ENCODE data around the gene IDUA. TPM values are rescaled to one million over a fixed set of nuclear protein-coding genes. Genes with fewer than 3 reads are reported as not detected.

The IDUA gene
- polyA plus RNA-seq, 2 donors: 10.0 to 17.8 TPM

DNA sequence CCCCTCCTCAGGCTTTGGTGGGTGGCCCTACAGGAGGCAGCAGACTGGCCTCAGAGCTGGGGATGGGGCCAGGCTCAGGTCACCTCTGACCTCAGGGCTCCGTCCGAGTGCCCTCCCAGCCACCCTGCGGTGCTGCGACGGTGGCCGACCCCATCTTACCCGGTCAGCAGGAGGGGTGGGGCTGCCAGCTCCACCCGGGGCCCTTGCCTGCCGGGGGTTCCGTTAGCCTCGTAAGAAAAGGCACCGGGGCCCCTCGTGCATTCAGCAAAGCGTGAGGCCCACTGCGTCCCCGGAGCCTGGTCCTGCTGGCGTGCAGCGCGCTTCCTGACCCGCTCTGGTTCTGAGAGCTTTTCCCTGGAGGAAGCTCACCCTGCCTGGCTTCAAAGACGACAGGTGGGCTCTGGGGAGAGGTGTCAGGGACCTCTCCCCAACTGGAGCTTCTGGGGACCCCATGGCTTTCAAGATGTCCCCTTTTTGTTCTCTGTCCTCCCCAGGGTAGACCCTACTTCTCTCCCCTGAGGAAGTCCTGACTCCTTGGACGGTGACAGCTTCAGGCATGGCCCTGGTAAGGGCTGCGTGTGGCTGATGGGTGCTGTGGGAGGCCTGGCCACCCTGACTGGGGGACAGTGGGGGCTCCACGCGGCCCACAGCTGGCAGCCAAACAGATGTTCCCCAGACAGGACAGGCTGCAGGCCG lies 40.5 kb downstream of the IDUA start:
- Histone ChIP-seq H3K27ac (ENCODE audit: low read depth in 2 of 2, low read length in 1 of 2) (no peak overlapping the region), H3K27me3 (ENCODE audit: control insufficient read depth in 1 of 2, insufficient read depth in 2 of 2, low read length in 2 of 2) (no peaks in the 10 kb centered on the region), H3K36me3 (ENCODE audit: control insufficient read depth in 2 of 2, insufficient read depth in 2 of 2, low read length in 1 of 2) (peaks cover 0 to 8% of the 10 kb centered on the region in 2 donors), H3K4me3 (ENCODE audit: low read depth in 1 of 2, low read length in 2 of 2) (no peak overlapping the region), H3K4me1 (ENCODE audit: control insufficient read depth in 2 of 2, insufficient read depth in 2 of 2, low read length in 1 of 2) (peaks cover 0 to 7% of the 10 kb centered on the region in 2 donors), H3K9me3 (ENCODE audit: control insufficient read depth in 2 of 2, insufficient read depth in 1 of 2, low read depth in 1 of 2, low read length in 1 of 2) (peaks cover 0 to 3% of the 10 kb centered on the region in 2 donors)
- WGBS, 2 donors: 65 to 73% methylated on average over 26 of the region's 26 CpGs

DNA sequence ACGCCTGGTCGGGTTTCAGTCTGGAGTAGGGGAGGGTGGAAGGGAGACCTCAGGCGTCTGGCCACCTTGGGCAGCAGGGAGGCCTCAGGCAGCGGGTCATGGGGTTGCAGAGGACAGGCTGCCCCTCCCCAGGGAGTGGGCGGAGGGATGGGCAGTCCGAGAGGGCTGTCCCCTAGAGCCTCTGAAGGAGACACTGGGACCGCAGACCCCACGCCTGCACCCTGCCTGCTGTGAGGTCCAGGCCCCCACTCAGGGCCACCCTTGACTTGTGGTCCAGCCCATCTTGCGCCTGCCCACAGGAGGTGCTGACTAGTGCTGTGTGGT lies 41.0 kb downstream of the IDUA start:
- Histone ChIP-seq H3K4me1 (ENCODE audit: control insufficient read depth in 2 of 2, insufficient read depth in 2 of 2, low read length in 1 of 2) (peaks cover 0 to 7% of the 10 kb centered on the region in 2 donors), H3K36me3 (ENCODE audit: control insufficient read depth in 2 of 2, insufficient read depth in 2 of 2, low read length in 1 of 2) (peaks cover 0 to 8% of the 10 kb centered on the region in 2 donors), H3K27me3 (ENCODE audit: control insufficient read depth in 1 of 2, insufficient read depth in 2 of 2, low read length in 2 of 2) (peaks cover 0 to 3% of the 10 kb centered on the region in 2 donors), H3K9me3 (ENCODE audit: control insufficient read depth in 2 of 2, insufficient read depth in 1 of 2, low read depth in 1 of 2, low read length in 1 of 2) (peaks cover 0 to 3% of the 10 kb centered on the region in 2 donors), H3K4me3 (ENCODE audit: low read depth in 1 of 2, low read length in 2 of 2) (no peak overlapping the region), H3K27ac (ENCODE audit: low read depth in 2 of 2, low read length in 1 of 2) (no peak overlapping the region)
- 47 to 65% methylated on average over 7 to 9 of the region's 9 CpGs for WGBS, 2 donors

GRCh38 chr4:1028574-1029220 lies 41.9 kb downstream of the IDUA start:
- peaks cover 0 to 3% of the 10 kb centered on the region in 2 donors for H3K9me3 ChIP-seq (ENCODE audit: control insufficient read depth in 2 of 2, insufficient read depth in 1 of 2, low read depth in 1 of 2, low read length in 1 of 2)
- H3K27me3 ChIP-seq (ENCODE audit: control insufficient read depth in 1 of 2, insufficient read depth in 2 of 2, low read length in 2 of 2): peaks cover 0 to 3% of the 10 kb centered on the region in 2 donors
- peaks cover 0 to 7% of the 10 kb centered on the region in 2 donors for H3K4me1 ChIP-seq (ENCODE audit: control insufficient read depth in 2 of 2, insufficient read depth in 2 of 2, low read length in 1 of 2)
- H3K4me3 ChIP-seq (ENCODE audit: low read depth in 1 of 2, low read length in 2 of 2): no peak overlapping the region
- WGBS, 2 donors: 71 to 77% methylated on average over 32 to 36 of the region's 36 CpGs
- no peak overlapping the region for H3K27ac ChIP-seq (ENCODE audit: low read depth in 2 of 2, low read length in 1 of 2)
- H3K36me3 ChIP-seq (ENCODE audit: control insufficient read depth in 2 of 2, insufficient read depth in 2 of 2, low read length in 1 of 2): peaks cover 0 to 8% of the 10 kb centered on the region in 2 donors

DNA sequence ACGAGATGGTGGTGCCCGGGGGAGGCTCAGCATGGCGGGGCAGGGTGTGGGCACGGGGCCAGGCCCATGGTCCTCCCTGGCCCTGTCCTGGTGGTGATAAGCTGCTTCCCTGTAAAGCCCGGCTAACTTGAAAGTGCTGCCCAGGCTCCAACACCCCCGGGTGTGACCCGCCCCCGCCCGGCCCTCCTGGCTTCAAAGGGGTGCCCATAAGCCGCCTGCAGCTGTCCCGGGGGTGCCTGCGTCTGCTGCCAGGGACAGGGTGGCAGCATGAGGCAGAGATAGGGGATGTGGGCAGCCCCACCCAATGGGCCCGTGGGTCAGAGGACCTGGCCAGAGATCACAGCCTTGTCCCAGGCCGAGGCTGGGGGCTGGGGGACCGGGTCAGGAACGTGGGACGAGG lies 42.7 kb downstream of the IDUA start:
- H3K4me3 ChIP-seq (ENCODE audit: low read depth in 1 of 2, low read length in 2 of 2): no peak overlapping the region
- no peak overlapping the region for H3K27ac ChIP-seq (ENCODE audit: low read depth in 2 of 2, low read length in 1 of 2)
- WGBS, 2 donors: 44 to 47% methylated on average over 17 of the region's 17 CpGs
- H3K4me1 ChIP-seq (ENCODE audit: control insufficient read depth in 2 of 2, insufficient read depth in 2 of 2, low read length in 1 of 2): peaks cover 0 to 7% of the 10 kb centered on the region in 2 donors
- peaks cover 0 to 3% of the 10 kb centered on the region in 2 donors for H3K27me3 ChIP-seq (ENCODE audit: control insufficient read depth in 1 of 2, insufficient read depth in 2 of 2, low read length in 2 of 2)
- H3K9me3 ChIP-seq (ENCODE audit: control insufficient read depth in 2 of 2, insufficient read depth in 1 of 2, low read depth in 1 of 2, low read length in 1 of 2): peaks cover 0 to 3% of the 10 kb centered on the region in 2 donors
- peaks cover 0 to 4% of the 10 kb centered on the region in 2 donors for H3K36me3 ChIP-seq (ENCODE audit: control insufficient read depth in 2 of 2, insufficient read depth in 2 of 2, low read length in 1 of 2)

- 38 to 48% methylated on average over 4 to 12 of the region's 12 CpGs for WGBS, 2 donors
- Histone ChIP-seq H3K4me1 (ENCODE audit: control insufficient read depth in 2 of 2, insufficient read depth in 2 of 2, low read length in 1 of 2) (peaks cover 0 to 7% of the 10 kb centered on the region in 2 donors), H3K27me3 (ENCODE audit: control insufficient read depth in 1 of 2, insufficient read depth in 2 of 2, low read length in 2 of 2) (peaks cover 0 to 3% of the 10 kb centered on the region in 2 donors), H3K9me3 (ENCODE audit: control insufficient read depth in 2 of 2, insufficient read depth in 1 of 2, low read depth in 1 of 2, low read length in 1 of 2) (peaks cover 0 to 3% of the 10 kb centered on the region in 2 donors), H3K4me3 (ENCODE audit: low read depth in 1 of 2, low read length in 2 of 2) (no peak overlapping the region), H3K27ac (ENCODE audit: low read depth in 2 of 2, low read length in 1 of 2) (no peak overlapping the region), H3K36me3 (ENCODE audit: control insufficient read depth in 2 of 2, insufficient read depth in 2 of 2, low read length in 1 of 2) (peaks cover 0 to 4% of the 10 kb centered on the region in 2 donors)
Measured at GRCh38 chr4:1030031-1030430, 43.2 kb downstream of the IDUA start.

DNA sequence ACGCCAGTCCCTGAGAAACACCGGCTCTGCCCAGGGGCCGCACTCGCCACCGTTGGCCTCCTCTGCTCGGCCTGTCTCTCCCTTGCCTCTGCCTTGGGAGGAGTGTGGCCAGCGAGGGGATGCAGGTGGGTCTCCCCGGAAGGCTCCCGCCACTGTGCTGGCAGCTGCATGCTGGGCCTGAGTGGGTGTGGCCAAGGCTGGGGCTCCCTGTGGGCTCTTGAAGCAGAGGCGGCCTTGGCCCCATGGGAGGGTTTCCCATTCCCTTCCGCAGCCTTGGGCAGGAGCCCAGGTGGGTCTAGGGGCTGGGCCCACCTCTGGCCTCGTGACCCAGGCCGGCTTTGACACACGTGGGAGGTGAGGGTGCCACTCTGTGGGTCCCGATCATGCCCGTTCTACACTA lies 43.7 kb downstream of the IDUA start:
- H3K9me3 ChIP-seq (ENCODE audit: control insufficient read depth in 2 of 2, insufficient read depth in 1 of 2, low read depth in 1 of 2, low read length in 1 of 2): peaks cover 0 to 3% of the 10 kb centered on the region in 2 donors
- H3K36me3 ChIP-seq (ENCODE audit: control insufficient read depth in 2 of 2, insufficient read depth in 2 of 2, low read length in 1 of 2): peaks cover 0 to under 1% of the 10 kb centered on the region in 2 donors
- 48 to 52% methylated on average over 10 to 16 of the region's 16 CpGs for WGBS, 2 donors
- H3K4me1 ChIP-seq (ENCODE audit: control insufficient read depth in 2 of 2, insufficient read depth in 2 of 2, low read length in 1 of 2): peaks cover 0 to 5% of the 10 kb centered on the region in 2 donors
- no peak overlapping the region for H3K4me3 ChIP-seq (ENCODE audit: low read depth in 1 of 2, low read length in 2 of 2)
- H3K27ac ChIP-seq (ENCODE audit: low read depth in 2 of 2, low read length in 1 of 2): no peak overlapping the region
- peaks cover 0 to 3% of the 10 kb centered on the region in 2 donors for H3K27me3 ChIP-seq (ENCODE audit: control insufficient read depth in 1 of 2, insufficient read depth in 2 of 2, low read length in 2 of 2)

DNA sequence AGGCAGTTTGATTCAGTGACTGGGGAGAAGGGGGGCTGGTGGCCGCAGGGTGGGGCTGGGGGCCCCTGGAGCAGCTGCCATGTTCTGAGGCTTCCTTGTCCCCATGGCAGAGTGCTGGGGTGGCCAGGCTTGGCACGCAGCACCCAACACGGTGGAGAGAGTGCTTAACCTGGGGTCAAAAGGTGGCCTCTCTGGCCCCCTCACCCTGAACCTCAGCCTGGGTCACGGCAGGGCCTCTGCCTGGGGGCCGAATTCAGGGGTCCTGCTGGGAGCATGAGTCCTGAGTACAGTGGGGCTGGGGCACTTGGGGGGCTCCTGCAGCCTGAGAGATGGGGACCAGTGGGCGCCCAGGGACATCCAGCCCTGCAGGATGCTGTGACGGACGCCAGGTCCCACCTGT lies 44.5 kb downstream of the IDUA start:
- peaks cover 0 to 3% of the 10 kb centered on the region in 2 donors for H3K9me3 ChIP-seq (ENCODE audit: control insufficient read depth in 2 of 2, insufficient read depth in 1 of 2, low read depth in 1 of 2, low read length in 1 of 2)
- H3K4me3 ChIP-seq (ENCODE audit: low read depth in 1 of 2, low read length in 2 of 2): no peak overlapping the region
- H3K27me3 ChIP-seq (ENCODE audit: control insufficient read depth in 1 of 2, insufficient read depth in 2 of 2, low read length in 2 of 2): peaks cover 0 to 3% of the 10 kb centered on the region in 2 donors
- H3K27ac ChIP-seq (ENCODE audit: low read depth in 2 of 2, low read length in 1 of 2): no peak overlapping the region
- no peaks in the 10 kb centered on the region for H3K36me3 ChIP-seq (ENCODE audit: control insufficient read depth in 2 of 2, insufficient read depth in 2 of 2, low read length in 1 of 2)
- WGBS, 2 donors: 75 to 86% methylated on average over 8 of the region's 8 CpGs
- H3K4me1 ChIP-seq (ENCODE audit: control insufficient read depth in 2 of 2, insufficient read depth in 2 of 2, low read length in 1 of 2): peaks cover 0 to 4% of the 10 kb centered on the region in 2 donors

DNA sequence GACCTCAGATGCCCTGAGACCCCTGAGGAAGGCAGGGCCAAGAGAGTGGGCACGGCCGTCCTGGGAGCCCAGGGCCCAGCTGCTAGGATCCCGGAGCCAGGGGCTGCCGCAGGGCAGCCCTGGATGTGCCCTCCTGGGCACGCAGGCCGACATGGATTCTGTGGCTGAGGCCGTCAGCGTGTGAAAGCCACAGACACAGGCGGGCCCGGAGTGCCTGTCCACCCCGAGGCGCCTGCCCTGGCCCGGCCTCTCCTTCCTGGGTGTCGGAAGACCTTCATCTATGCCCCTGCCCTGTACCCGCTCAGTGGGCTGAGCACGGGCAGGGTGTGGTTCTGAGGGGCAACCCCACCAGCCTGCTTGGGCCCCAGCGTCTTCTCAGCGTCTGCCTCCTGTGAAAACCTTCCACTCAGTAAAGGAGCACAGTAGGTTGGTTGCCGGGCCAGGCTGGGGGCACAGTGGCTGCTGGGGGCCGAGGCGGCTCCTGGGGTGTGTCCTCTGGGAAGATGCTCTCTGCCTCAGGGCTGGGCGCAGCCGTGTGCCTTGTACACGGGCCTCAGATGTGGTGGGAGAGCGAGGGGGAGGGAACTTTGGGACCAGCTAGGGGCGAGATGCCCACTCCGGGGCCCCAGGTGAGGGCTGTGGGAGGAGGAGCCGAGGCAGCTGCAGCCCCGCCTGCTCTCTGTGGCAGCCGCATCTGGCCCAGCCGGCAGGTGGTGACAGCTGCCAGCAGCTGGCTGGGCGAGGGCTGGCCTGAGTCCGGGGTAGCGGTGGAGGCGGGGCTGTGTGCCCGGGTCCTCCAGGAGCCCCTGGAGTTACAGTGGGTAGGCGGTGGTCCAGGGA lies 45.3 kb downstream of the IDUA start:
- no peak overlapping the region for H3K27ac ChIP-seq (ENCODE audit: low read depth in 2 of 2, low read length in 1 of 2)
- no peaks in the 10 kb centered on the region for H3K36me3 ChIP-seq (ENCODE audit: control insufficient read depth in 2 of 2, insufficient read depth in 2 of 2, low read length in 1 of 2)
- H3K4me3 ChIP-seq (ENCODE audit: low read depth in 1 of 2, low read length in 2 of 2): no peak overlapping the region
- peaks cover 0 to 4% of the 10 kb centered on the region in 2 donors for H3K4me1 ChIP-seq (ENCODE audit: control insufficient read depth in 2 of 2, insufficient read depth in 2 of 2, low read length in 1 of 2)
- peaks cover 0 to 3% of the 10 kb centered on the region in 2 donors for H3K9me3 ChIP-seq (ENCODE audit: control insufficient read depth in 2 of 2, insufficient read depth in 1 of 2, low read depth in 1 of 2, low read length in 1 of 2)
- peaks cover 0 to 3% of the 10 kb centered on the region in 2 donors for H3K27me3 ChIP-seq (ENCODE audit: control insufficient read depth in 1 of 2, insufficient read depth in 2 of 2, low read length in 2 of 2)
- WGBS, 2 donors: 46 to 48% methylated on average over 36 to 37 of the region's 37 CpGs

- no peaks in the 10 kb centered on the region for H3K36me3 ChIP-seq (ENCODE audit: control insufficient read depth in 2 of 2, insufficient read depth in 2 of 2, low read length in 1 of 2)
- peaks cover 0 to 3% of the 10 kb centered on the region in 2 donors for H3K9me3 ChIP-seq (ENCODE audit: control insufficient read depth in 2 of 2, insufficient read depth in 1 of 2, low read depth in 1 of 2, low read length in 1 of 2)
- 72% methylated on average over 10 of the region's 10 CpGs for WGBS, 2 donors
- H3K27ac ChIP-seq (ENCODE audit: low read depth in 2 of 2, low read length in 1 of 2): no peak overlapping the region
- H3K27me3 ChIP-seq (ENCODE audit: control insufficient read depth in 1 of 2, insufficient read depth in 2 of 2, low read length in 2 of 2): peaks cover 0 to 3% of the 10 kb centered on the region in 2 donors
- no peak overlapping the region for H3K4me3 ChIP-seq (ENCODE audit: low read depth in 1 of 2, low read length in 2 of 2)
- peaks cover 0 to 4% of the 10 kb centered on the region in 2 donors for H3K4me1 ChIP-seq (ENCODE audit: control insufficient read depth in 2 of 2, insufficient read depth in 2 of 2, low read length in 1 of 2)
Measured at GRCh38 chr4:1032861-1033260, 46.0 kb downstream of the IDUA start.
